WTC11 (cell line): Measurements from ENCODE around the gene F2. TPM values are rescaled to one million over a fixed set of nuclear protein-coding genes. Genes with fewer than 3 reads are reported as not detected.

Source experiments
- ATAC-seq: fragments of 200-7000 bp; cut with Tn5 transposase; 2 replicates; pipeline ENCODE4 v1.10.0; 2021; ENCODE audit warnings: mild to moderate bottlenecking, moderate library complexity
- CTCF ChIA-PET: fragments of 300-600 bp; sonication (Branson Sonifier 250); formaldehyde crosslinking; loops from one replicate; lab custom pipeline; 2021; ENCODE audit warnings: antibody characterized with exemption; lab: Charles Lee
- POLR2A ChIA-PET: fragments of 350-600 bp; sonication (Branson Sonifier 250); formaldehyde crosslinking; loops from one replicate; lab custom pipeline; 2021; ENCODE audit warnings: antibody characterized with exemption; lab: Charles Lee
- DNase-seq: peaks from one replicate; pipeline ENCODE4 v3.0.0; 2021; ENCODE audit warnings: low spot score
- H3K27ac Mint-ChIP-seq: 2 replicates; pipeline ENCODE4 v1.8.0; 2021; ENCODE audit warnings: mixed read lengths
- H3K27me3 Mint-ChIP-seq: 2 replicates; pipeline ENCODE4 v1.8.0; 2021; ENCODE audit warnings: low read depth, mild to moderate bottlenecking, moderate library complexity, mixed read lengths
- H3K36me3 Mint-ChIP-seq: 2 replicates; pipeline ENCODE4 v1.8.0; 2021; ENCODE audit warnings: mixed read lengths
- H3K4me1 Mint-ChIP-seq: 2 replicates; pipeline ENCODE4 v1.8.0; 2022; ENCODE audit warnings: mixed read lengths
- H3K4me3 Mint-ChIP-seq: 2 replicates; pipeline ENCODE4 v1.8.0; 2021; ENCODE audit warnings: mild to moderate bottlenecking, moderate library complexity, mixed read lengths
- H3K9me3 Mint-ChIP-seq: 2 replicates; pipeline ENCODE4 v1.8.0; 2021; ENCODE audit warnings: mixed read lengths
- ATF1 ChIP-seq: sonication (generic); formaldehyde crosslinking; IDR thresholded peaks from 2 replicates; pipeline ENCODE4 v1.8.1; 2023; ENCODE audit warnings: mild to moderate bottlenecking, moderate library complexity, missing genetic modification reagents
- ATF2 ChIP-seq: sonication (generic); formaldehyde crosslinking; IDR thresholded peaks from 2 replicates; pipeline ENCODE4 v1.8.1; 2022; ENCODE audit warnings: low read depth, missing genetic modification reagents, borderline replicate concordance
- CBFB ChIP-seq: sonication (generic); formaldehyde crosslinking; IDR thresholded peaks from 2 replicates; pipeline ENCODE4 v1.8.1; 2022; ENCODE audit warnings: mild to moderate bottlenecking, low read depth, missing genetic modification reagents
- CREM ChIP-seq: sonication (generic); formaldehyde crosslinking; IDR thresholded peaks from 2 replicates; pipeline ENCODE4 v1.8.1; 2022; ENCODE audit warnings: mild to moderate bottlenecking, missing genetic modification reagents, moderate library complexity
- E2F4 ChIP-seq: sonication (generic); formaldehyde crosslinking; IDR thresholded peaks from 2 replicates; pipeline ENCODE4 v1.8.1; 2022; ENCODE audit warnings: low read depth, mild to moderate bottlenecking, moderate library complexity, missing genetic modification reagents, borderline replicate concordance
- EMX1 ChIP-seq: fragments of 250-450 bp; sonication (Bioruptor Pico); IDR thresholded peaks from 2 replicates; pipeline ENCODE4 v1.8.0; 2021; ENCODE audit warnings: mild to moderate bottlenecking
- ETV6 ChIP-seq: sonication (generic); formaldehyde crosslinking; IDR thresholded peaks from 2 replicates; pipeline ENCODE4 v1.8.1; 2022; ENCODE audit warnings: mild to moderate bottlenecking, missing genetic modification reagents
- GABPB1 ChIP-seq: sonication (generic); formaldehyde crosslinking; IDR thresholded peaks from 2 replicates; pipeline ENCODE4 v1.8.1; 2023; ENCODE audit warnings: mild to moderate bottlenecking, missing genetic modification reagents
- GTF2I ChIP-seq: fragments of 250-450 bp; sonication (Bioruptor Pico); conservative IDR thresholded peaks from 2 replicates; pipeline ENCODE4 v1.4.0; 2021; ENCODE audit warnings: mild to moderate bottlenecking
- IRF2 ChIP-seq: sonication (generic); formaldehyde crosslinking; IDR thresholded peaks from 2 replicates; pipeline ENCODE4 v1.8.0; 2022; ENCODE audit warnings: low read depth, missing genetic modification reagents, borderline replicate concordance
- JAZF1 ChIP-seq: fragments of 250-450 bp; sonication (Bioruptor Pico); IDR thresholded peaks from 2 replicates; pipeline ENCODE4 v1.9.0; 2021; ENCODE audit warnings: moderate library complexity, mild to moderate bottlenecking, inconsistent platforms
- JUN ChIP-seq: sonication (generic); formaldehyde crosslinking; IDR thresholded peaks from 2 replicates; pipeline ENCODE4 v1.8.0; 2023; ENCODE audit warnings: mild to moderate bottlenecking, missing genetic modification reagents
- MXD4 ChIP-seq: fragments of 250-450 bp; sonication (Bioruptor Pico); IDR thresholded peaks from 2 replicates; pipeline ENCODE4 v1.8.0; 2021; ENCODE audit warnings: mild to moderate bottlenecking, moderate library complexity, borderline replicate concordance
- NFYB ChIP-seq: sonication (generic); formaldehyde crosslinking; conservative IDR thresholded peaks from 2 replicates; pipeline ENCODE4 v1.8.0; 2022; ENCODE audit warnings: low read depth, missing genetic modification reagents
- NR2C2 ChIP-seq: sonication (generic); formaldehyde crosslinking; IDR thresholded peaks from 2 replicates; pipeline ENCODE4 v1.8.0; 2022; ENCODE audit warnings: mild to moderate bottlenecking, missing genetic modification reagents
- RORB ChIP-seq: fragments of 250-450 bp; sonication (Bioruptor Pico); IDR thresholded peaks from 2 replicates; pipeline ENCODE4 v1.9.0; 2021; ENCODE audit warnings: mild to moderate bottlenecking
- SP1 ChIP-seq: sonication (generic); formaldehyde crosslinking; conservative IDR thresholded peaks from 2 replicates; pipeline ENCODE4 v1.8.1; 2022; ENCODE audit warnings: missing genetic modification reagents
- TEAD1 ChIP-seq: sonication (generic); formaldehyde crosslinking; IDR thresholded peaks from 2 replicates; pipeline ENCODE4 v1.8.0; 2022; ENCODE audit warnings: mild to moderate bottlenecking, missing genetic modification reagents
- TP53 ChIP-seq: sonication (generic); formaldehyde crosslinking; IDR thresholded peaks from 2 replicates; pipeline ENCODE4 v1.8.1; 2023; ENCODE audit warnings: mild to moderate bottlenecking, missing genetic modification reagents
- ZBTB43 ChIP-seq: sonication (generic); formaldehyde crosslinking; IDR thresholded peaks from 2 replicates; pipeline ENCODE4 v1.8.1; 2023; ENCODE audit warnings: mild to moderate bottlenecking, missing genetic modification reagents
- ZNF219 ChIP-seq: sonication (generic); formaldehyde crosslinking; IDR thresholded peaks from 2 replicates; pipeline ENCODE4 v1.8.0; 2023; ENCODE audit warnings: missing genetic modification reagents, mild to moderate bottlenecking, borderline replicate concordance
- total RNA-seq: library from RNA; stranded (reverse); gene quantifications from 3 replicates; pipeline ENCODE4 v1.2.3, GENCODE V29; 2021
- TF ChIP-seq, protein P1 (sequence below): sonication (generic); formaldehyde crosslinking; IDR thresholded peaks from 2 replicates; pipeline ENCODE4 v1.8.0; 2022; ENCODE audit warnings: missing genetic modification reagents
- TF ChIP-seq, protein P2 (sequence below): fragments of 250-450 bp; sonication (Bioruptor Pico); IDR thresholded peaks from 2 replicates; pipeline ENCODE4 v2.1.2; 2022; ENCODE audit warnings: mild to moderate bottlenecking, moderate library complexity
- TF ChIP-seq, protein P3 (sequence below): sonication (generic); formaldehyde crosslinking; IDR thresholded peaks from 2 replicates; pipeline ENCODE4 v1.8.0; 2022; ENCODE audit warnings: mild to moderate bottlenecking, missing genetic modification reagents

The F2 gene
- total RNA-seq, 1 experiment from 2014 or later: 0.50 TPM

GRCh38 chr11:46728659-46729040 lies 9.6 kb downstream of the F2 start:
- H3K9me3 Mint-ChIP-seq: no peaks in the 10 kb centered on the region
- ATAC-seq (no peak), DNase-seq (no peak)
- H3K27ac Mint-ChIP-seq: no peak overlapping the region
- ChIA-PET POLR2A (no interaction called here), CTCF (no interaction called here)
- peaks cover 10% of the 10 kb centered on the region for H3K4me1 Mint-ChIP-seq
- H3K27me3 Mint-ChIP-seq: no peaks in the 10 kb centered on the region
- H3K36me3 Mint-ChIP-seq: no peaks in the 10 kb centered on the region
- TF ChIP-seq NR2C2 (CRISPR knock-in tag) (no peak), CREM (CRISPR knock-in tag) (no peak), ETV6 (CRISPR knock-in tag) (no peak), EMX1 (CRISPR knock-in tag) (no peak), JAZF1 (CRISPR knock-in tag) (no peak), TP53 (CRISPR knock-in tag) (no peak), GTF2I (CRISPR knock-in tag) (no peak), MXD4 (CRISPR knock-in tag) (no peak), ATF1 (CRISPR knock-in tag) (no peak), ZNF219 (CRISPR knock-in tag) (no peak)
- TF ChIP-seq, protein P1, sequence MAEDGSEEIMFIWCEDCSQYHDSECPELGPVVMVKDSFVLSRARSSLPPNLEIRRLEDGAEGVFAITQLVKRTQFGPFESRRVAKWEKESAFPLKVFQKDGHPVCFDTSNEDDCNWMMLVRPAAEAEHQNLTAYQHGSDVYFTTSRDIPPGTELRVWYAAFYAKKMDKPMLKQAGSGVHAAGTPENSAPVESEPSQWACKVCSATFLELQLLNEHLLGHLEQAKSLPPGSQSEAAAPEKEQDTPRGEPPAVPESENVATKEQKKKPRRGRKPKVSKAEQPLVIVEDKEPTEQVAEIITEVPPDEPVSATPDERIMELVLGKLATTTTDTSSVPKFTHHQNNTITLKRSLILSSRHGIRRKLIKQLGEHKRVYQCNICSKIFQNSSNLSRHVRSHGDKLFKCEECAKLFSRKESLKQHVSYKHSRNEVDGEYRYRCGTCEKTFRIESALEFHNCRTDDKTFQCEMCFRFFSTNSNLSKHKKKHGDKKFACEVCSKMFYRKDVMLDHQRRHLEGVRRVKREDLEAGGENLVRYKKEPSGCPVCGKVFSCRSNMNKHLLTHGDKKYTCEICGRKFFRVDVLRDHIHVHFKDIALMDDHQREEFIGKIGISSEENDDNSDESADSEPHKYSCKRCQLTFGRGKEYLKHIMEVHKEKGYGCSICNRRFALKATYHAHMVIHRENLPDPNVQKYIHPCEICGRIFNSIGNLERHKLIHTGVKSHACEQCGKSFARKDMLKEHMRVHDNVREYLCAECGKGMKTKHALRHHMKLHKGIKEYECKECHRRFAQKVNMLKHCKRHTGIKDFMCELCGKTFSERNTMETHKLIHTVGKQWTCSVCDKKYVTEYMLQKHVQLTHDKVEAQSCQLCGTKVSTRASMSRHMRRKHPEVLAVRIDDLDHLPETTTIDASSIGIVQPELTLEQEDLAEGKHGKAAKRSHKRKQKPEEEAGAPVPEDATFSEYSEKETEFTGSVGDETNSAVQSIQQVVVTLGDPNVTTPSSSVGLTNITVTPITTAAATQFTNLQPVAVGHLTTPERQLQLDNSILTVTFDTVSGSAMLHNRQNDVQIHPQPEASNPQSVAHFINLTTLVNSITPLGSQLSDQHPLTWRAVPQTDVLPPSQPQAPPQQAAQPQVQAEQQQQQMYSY (CRISPR knock-in tag): no peak
- H3K4me3 Mint-ChIP-seq: no peak overlapping the region

DNA sequence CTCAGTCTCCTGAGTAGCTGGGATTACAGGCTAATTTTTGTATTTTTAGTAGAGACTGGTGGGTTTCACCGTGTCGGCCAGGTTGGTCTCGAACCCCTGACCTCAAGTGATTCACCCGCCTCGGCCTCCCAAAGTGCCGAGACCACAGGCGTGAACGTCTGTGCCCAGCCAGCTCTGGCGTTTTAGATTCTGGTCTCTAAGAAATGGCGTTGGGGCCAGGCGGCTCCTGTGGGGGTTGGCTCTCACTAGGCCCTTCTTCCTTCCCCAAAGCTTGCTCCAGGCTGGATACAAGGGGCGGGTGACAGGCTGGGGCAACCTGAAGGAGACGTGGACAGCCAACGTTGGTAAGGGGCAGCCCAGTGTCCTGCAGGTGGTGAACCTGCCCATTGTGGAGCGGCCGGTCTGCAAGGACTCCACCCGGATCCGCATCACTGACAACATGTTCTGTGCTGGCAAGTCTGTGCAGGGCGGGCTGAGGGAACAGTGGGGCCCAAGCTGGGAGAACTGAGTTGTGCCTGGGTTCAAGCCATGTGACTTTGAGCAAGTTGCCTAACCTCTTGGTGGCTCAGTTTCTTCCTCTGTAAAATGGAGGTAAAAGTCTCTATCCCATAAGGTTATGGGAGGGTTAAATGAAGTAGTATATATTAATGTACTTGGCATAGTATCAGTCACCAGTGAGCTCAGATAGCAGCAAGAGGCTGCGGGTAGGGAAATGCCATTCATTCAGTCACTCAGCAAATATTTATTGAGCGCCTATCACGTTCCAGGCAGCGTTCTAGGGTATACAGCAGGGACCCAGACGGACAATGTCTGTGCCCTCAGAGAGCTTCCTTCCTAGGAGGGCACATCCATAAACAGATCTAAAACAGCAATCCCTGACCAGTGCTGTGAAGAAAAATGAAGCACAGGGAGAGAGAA lies 10.4 kb downstream of the F2 start:
- DNase-seq: no peak
- Mint-ChIP-seq H3K27me3 (no peaks in the 10 kb centered on the region), H3K9me3 (no peaks in the 10 kb centered on the region), H3K4me3 (no peak overlapping the region), H3K36me3 (no peaks in the 10 kb centered on the region), H3K4me1 (peaks cover 4% of the 10 kb centered on the region), H3K27ac (no peak overlapping the region)
- ChIA-PET POLR2A (interaction anchor here (0.6 kb wide), 1 partner anchor 390 kb away, joined by 3 read pairs; no protein-coding TSS in a partner anchor), CTCF (no interaction called here)
- no peak for ATAC-seq
- TF ChIP-seq, protein P2, sequence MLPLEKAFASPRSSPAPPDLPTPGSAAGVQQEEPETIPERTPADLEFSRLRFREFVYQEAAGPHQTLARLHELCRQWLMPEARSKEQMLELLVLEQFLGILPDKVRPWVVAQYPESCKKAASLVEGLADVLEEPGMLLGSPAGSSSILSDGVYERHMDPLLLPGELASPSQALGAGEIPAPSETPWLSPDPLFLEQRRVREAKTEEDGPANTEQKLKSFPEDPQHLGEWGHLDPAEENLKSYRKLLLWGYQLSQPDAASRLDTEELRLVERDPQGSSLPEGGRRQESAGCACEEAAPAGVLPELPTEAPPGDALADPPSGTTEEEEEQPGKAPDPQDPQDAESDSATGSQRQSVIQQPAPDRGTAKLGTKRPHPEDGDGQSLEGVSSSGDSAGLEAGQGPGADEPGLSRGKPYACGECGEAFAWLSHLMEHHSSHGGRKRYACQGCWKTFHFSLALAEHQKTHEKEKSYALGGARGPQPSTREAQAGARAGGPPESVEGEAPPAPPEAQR (CRISPR knock-in tag): no peak
- TF ChIP-seq JUN (CRISPR knock-in tag): no peak
- TF ChIP-seq SP1 (CRISPR knock-in tag): no peak

GRCh38 chr11:46731545-46731944 lies 12.5 kb downstream of the F2 start:
- H3K27me3 Mint-ChIP-seq: no peaks in the 10 kb centered on the region
- H3K27ac Mint-ChIP-seq: no peak overlapping the region
- ChIA-PET POLR2A (no interaction called here), CTCF (no interaction called here)
- H3K4me3 Mint-ChIP-seq: no peak overlapping the region
- no peak for DNase-seq
- no peaks in the 10 kb centered on the region for H3K4me1 Mint-ChIP-seq
- ATAC-seq: no peak
- no peaks in the 10 kb centered on the region for H3K36me3 Mint-ChIP-seq
- H3K9me3 Mint-ChIP-seq: no peaks in the 10 kb centered on the region
- TF ChIP-seq CBFB: no peak
- TF ChIP-seq TEAD1: no peak
- TF ChIP-seq NFYB (CRISPR knock-in tag): no peak
- no peak for TF ChIP-seq E2F4
- TF ChIP-seq ATF2 (CRISPR knock-in tag): no peak
- no peak for TF ChIP-seq JAZF1 (CRISPR knock-in tag)
- no peak for TF ChIP-seq MXD4 (CRISPR knock-in tag)
- TF ChIP-seq ZBTB43 (CRISPR knock-in tag): no peak
- TF ChIP-seq, protein P3, sequence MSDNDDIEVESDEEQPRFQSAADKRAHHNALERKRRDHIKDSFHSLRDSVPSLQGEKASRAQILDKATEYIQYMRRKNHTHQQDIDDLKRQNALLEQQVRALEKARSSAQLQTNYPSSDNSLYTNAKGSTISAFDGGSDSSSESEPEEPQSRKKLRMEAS (CRISPR knock-in tag): no peak
- no peak for TF ChIP-seq RORB (CRISPR knock-in tag)
- TF ChIP-seq IRF2 (CRISPR knock-in tag): no peak
- no peak for TF ChIP-seq GABPB1 (CRISPR knock-in tag)
- TF ChIP-seq SP1 (CRISPR knock-in tag): no peak
